HFFc6 (cell line): ENCODE data around the gene DYNLL1. TPM values are rescaled to one million over a fixed set of nuclear protein-coding genes. Genes with fewer than 3 reads are reported as not detected.

Experiments used
- DNase-seq: peaks from one replicate; pipeline ENCODE4 v3.0.0-alpha.2; 2018
- H3K27ac Mint-ChIP-seq: 2 replicates; pipeline ENCODE4 v1.8.0; 2020; ENCODE audit warnings: mild to moderate bottlenecking, mixed read lengths
- H3K27me3 Mint-ChIP-seq: 2 replicates; pipeline ENCODE4 v1.8.0; 2021; ENCODE audit warnings: mild to moderate bottlenecking, moderate library complexity, mixed read lengths; ENCODE audit not compliant: insufficient read depth
- H3K36me3 Mint-ChIP-seq: 2 replicates; pipeline ENCODE4 v1.8.0; 2021; ENCODE audit warnings: low read depth, mixed read lengths
- H3K4me1 Mint-ChIP-seq: 2 replicates; pipeline ENCODE4 v1.8.0; 2020; ENCODE audit warnings: low read depth, mixed read lengths
- H3K4me3 Mint-ChIP-seq: 2 replicates; pipeline ENCODE4 v1.8.0; 2020; ENCODE audit warnings: mild to moderate bottlenecking, moderate library complexity, mixed read lengths
- H3K9me3 Mint-ChIP-seq: 2 replicates; pipeline ENCODE4 v1.8.0; 2020; ENCODE audit warnings: mild to moderate bottlenecking, mixed read lengths
- CTCF ChIP-seq: fragments of 200-600 bp; sonication (generic); IDR thresholded peaks from 2 replicates; pipeline ENCODE4 v1.5.0; 2021; ENCODE audit warnings: antibody characterized with exemption, mild to moderate bottlenecking
- total RNA-seq, 6 experiments: library from RNA; stranded (reverse); fragmentation: NEBNext Ultra II Directional; extraction: Animal tissue kit (Norgen Biotek cat#: 25700); gene quantifications; 2 replicates in 1 of 6; 3 replicates in 5 of 6; pipeline ENCODE4 v1.2.3, GENCODE V29; 2021

The DYNLL1 gene
- total RNA-seq, 6 experiments from 2014 or later: 530 to 650 (median 609) TPM

GRCh38 chr12:120534203-120534702, 38.3 kb downstream of the DYNLL1 start, which contains the start of gene RNF10:
RNF10 (plus strand) TSS chr12:120534356; CDS start chr12:120534812, 456 bp downstream.
- peaks cover 54% of the 10 kb centered on the region for H3K4me1 Mint-ChIP-seq
- no peak for TF ChIP-seq CTCF
- H3K27me3 Mint-ChIP-seq: no peaks in the 10 kb centered on the region; the same call in 1 of the 2 replicates
- DNase-seq: peak; percentile 87
- H3K36me3 Mint-ChIP-seq: peaks cover 22% of the 10 kb centered on the region
- H3K4me3 Mint-ChIP-seq: peak within 1 kb of the TSS; percentile 96
- no peaks in the 10 kb centered on the region for H3K9me3 Mint-ChIP-seq
- peak within 1 kb of the TSS; percentile 90 for H3K27ac Mint-ChIP-seq

GRCh38 chr12:120534703-120535655, 39.1 kb downstream of the DYNLL1 start:
- DNase-seq: peak; percentile 70
- Mint-ChIP-seq H3K27ac (peak overlapping the region; percentile 90), H3K36me3 (peaks cover 22% of the 10 kb centered on the region), H3K4me3 (peak overlapping the region; percentile 96), H3K27me3 (no peaks in the 10 kb centered on the region; the same call in 1 of the 2 replicates), H3K9me3 (no peaks in the 10 kb centered on the region), H3K4me1 (peaks cover 54% of the 10 kb centered on the region)
- no peak for TF ChIP-seq CTCF

- H3K36me3 Mint-ChIP-seq: peaks cover 22% of the 10 kb centered on the region
- peak overlapping the region; percentile 96 for H3K4me3 Mint-ChIP-seq
- no peak for DNase-seq
- no peaks in the 10 kb centered on the region for H3K9me3 Mint-ChIP-seq
- peaks cover 57% of the 10 kb centered on the region for H3K4me1 Mint-ChIP-seq
- TF ChIP-seq CTCF: no peak
- H3K27ac Mint-ChIP-seq: no peak overlapping the region
- H3K27me3 Mint-ChIP-seq: no peaks in the 10 kb centered on the region; the same call in 1 of the 2 replicates
Observed at GRCh38 chr12:120536064-120536791, 40.3 kb downstream of the DYNLL1 start.

GRCh38 chr12:120537856-120538220, 41.9 kb downstream of the DYNLL1 start:
- no peak for TF ChIP-seq CTCF
- no peak for DNase-seq
- H3K36me3 Mint-ChIP-seq: peaks cover 25% of the 10 kb centered on the region
- H3K27ac Mint-ChIP-seq: peak overlapping the region; percentile 68
- peak overlapping the region; percentile 96 for H3K4me3 Mint-ChIP-seq
- no peaks in the 10 kb centered on the region for H3K9me3 Mint-ChIP-seq
- H3K27me3 Mint-ChIP-seq: no peaks in the 10 kb centered on the region; the same call in 1 of the 2 replicates
- peaks cover 57% of the 10 kb centered on the region for H3K4me1 Mint-ChIP-seq

GRCh38 chr12:120538281-120539156, 42.6 kb downstream of the DYNLL1 start:
- Mint-ChIP-seq H3K27me3 (no peaks in the 10 kb centered on the region), H3K4me3 (peak overlapping the region; percentile 96), H3K27ac (peak overlapping the region; percentile 68), H3K9me3 (no peaks in the 10 kb centered on the region), H3K36me3 (peaks cover 26% of the 10 kb centered on the region), H3K4me1 (peaks cover 57% of the 10 kb centered on the region)
- no peak for TF ChIP-seq CTCF
- peak; percentile 71 for DNase-seq
